Panc1 (cell line): ENCODE results near the gene USP9X. TPM values are rescaled to one million over a fixed set of nuclear protein-coding genes. Genes with fewer than 3 reads are reported as not detected.

ENCODE experiments used
- ATAC-seq: fragments of 200-7000 bp; cut with Tn5 transposase; 2 replicates; pipeline ENCODE4 v1.9.1; 2020; ENCODE audit warnings: mild to moderate bottlenecking, moderate library complexity
- BruUV-seq: library from RNA; stranded (reverse); fragments of 400-500 nt; replicated peaks from 2 replicates; lab custom pipeline; 2021; lab: Mats Ljungman, UMichigan
- CTCF ChIA-PET: fragments of 300-600 bp; sonication (Branson Sonifier 250); formaldehyde crosslinking; loops from one replicate; lab custom pipeline; 2022; ENCODE audit warnings: antibody characterized with exemption; lab: Charles Lee
- POLR2A ChIA-PET: fragments of 300-600 bp; sonication (Branson Sonifier 250); formaldehyde crosslinking; loops from one replicate; lab custom pipeline; 2022; ENCODE audit warnings: antibody characterized with exemption; lab: Charles Lee
- DNase-seq: peaks from one replicate; pipeline ENCODE4 v3.0.0-alpha.2; 2010; ENCODE audit warnings: low read depth, low spot score
- H3K27ac ChIP-seq: 2 replicates; pipeline ENCODE4 v1.5.1; 2011; ENCODE audit warnings: mild to moderate bottlenecking, low read length, inconsistent platforms
- H3K27me3 ChIP-seq: fragments of 200-500 bp; sonication (Bioruptor generic); 2 replicates; pipeline ENCODE4 v1.6.0; 2014; ENCODE audit warnings: low read length, inconsistent platforms; ENCODE audit not compliant: control insufficient read depth, insufficient read depth
- H3K36me3 ChIP-seq: fragments of 200-500 bp; sonication (Bioruptor generic); 2 replicates; pipeline ENCODE4 v1.5.1; 2014; ENCODE audit warnings: inconsistent platforms, mild to moderate bottlenecking, low read length, moderate library complexity; ENCODE audit not compliant: control insufficient read depth, insufficient read depth
- H3K4me1 ChIP-seq: 2 replicates; pipeline ENCODE4 v1.5.1; 2011; ENCODE audit warnings: inconsistent platforms, mild to moderate bottlenecking, low read length, moderate library complexity; ENCODE audit not compliant: control insufficient read depth, insufficient read depth
- H3K4me3 ChIP-seq, 2 experiments: 2 replicates each; pipeline ENCODE4 v1.5.1; 2011 to 2012; ENCODE audit warnings: low read depth in 2 of 2, low read length in 2 of 2, mild to moderate bottlenecking in 2 of 2, inconsistent platforms in 1 of 2, moderate library complexity in 1 of 2
- H3K9me3 ChIP-seq: fragments of 200-500 bp; sonication (Bioruptor generic); 2 replicates; pipeline ENCODE4 v1.5.1; 2014; ENCODE audit warnings: low read depth, mild to moderate bottlenecking, inconsistent platforms, low read length, moderate library complexity; ENCODE audit not compliant: control insufficient read depth, insufficient read depth
- POLR2AphosphoS5 ChIP-seq: IDR thresholded peaks from 2 replicates; pipeline ENCODE4 v1.6.1; 2012; ENCODE audit warnings: mild to moderate bottlenecking, low read depth, low read length, moderate library complexity
- SIN3A ChIP-seq: IDR thresholded peaks from 2 replicates; pipeline ENCODE4 v1.6.1; 2012; ENCODE audit warnings: low read depth, mild to moderate bottlenecking, low read length, moderate library complexity, borderline replicate concordance; ENCODE audit not compliant: insufficient read depth
- TCF7L2 ChIP-seq: IDR thresholded peaks from 2 replicates; pipeline ENCODE4 v1.6.1; 2011; ENCODE audit warnings: mild to moderate bottlenecking, low read depth, low read length, inconsistent platforms
- in situ Hi-C: cut with HindIII; loops from 2 replicates; pipeline ENCODE4 v1.10.0; 2016; ENCODE audit warnings: low sequenced_read_pairs, low pct_unique_long_range_greater_than_20kb
- intact Hi-C: fragments of 100-400 bp; cut with micrococcal nuclease; formaldehyde crosslinking; loops from one replicate; pipeline ENCODE4 v1.10.0; 2022; ENCODE audit not compliant: unreplicated experiment
- total RNA-seq: library from RNA; stranded (reverse); gene quantifications from one replicate; pipeline ENCODE4 v1.2.1, GENCODE V29; 2021; ENCODE audit not compliant: unreplicated experiment
- TF ChIP-seq, protein P1 (sequence below): fragments of 450-650 bp; IDR thresholded peaks from 2 replicates; pipeline ENCODE4 v1.5.1; 2017; ENCODE audit warnings: mild to moderate bottlenecking
- TF ChIP-seq, protein P2 (sequence below), 2 experiments: IDR thresholded peaks; 2 replicates each; pipeline ENCODE4 v1.6.1; 2011 to 2012; ENCODE audit warnings: low read depth in 2 of 2, control low read depth in 1 of 2, low read length in 1 of 2, mild to moderate bottlenecking in 1 of 2, moderate library complexity in 1 of 2; ENCODE audit not compliant: insufficient read depth in 1 of 2

Gene USP9X
- total RNA-seq, 1 experiment from 2014 or later, result 44.4 TPM

DNA sequence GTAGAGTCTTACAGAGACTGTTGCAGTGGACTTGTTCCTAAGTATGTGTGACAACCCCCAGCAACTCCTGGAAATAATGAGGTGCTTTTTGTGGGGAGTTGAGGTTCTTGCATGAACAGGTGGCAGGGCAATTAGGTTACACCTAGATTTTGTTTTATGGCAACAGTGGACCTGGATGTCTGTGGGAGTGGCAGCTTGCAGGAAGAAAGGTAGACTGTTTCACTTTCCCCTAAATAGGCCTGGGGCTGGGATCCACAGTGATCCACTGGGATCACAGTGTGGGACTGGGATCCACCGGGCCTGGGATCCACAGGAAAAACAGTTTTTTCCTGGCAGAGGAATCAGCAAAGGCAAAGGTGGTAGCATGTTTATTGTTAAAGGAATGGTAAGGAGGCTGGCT, 18.3 kb upstream of the USP9X start:
- H3K27ac ChIP-seq, result no peak overlapping the region
- H3K36me3 ChIP-seq, result no peaks in the 10 kb centered on the region
- no TSS peak for BruUV-seq
- in situ Hi-C loops (no loop called here), intact Hi-C loops (no loop called here)
- no peaks in the 10 kb centered on the region for H3K9me3 ChIP-seq
- POLR2A ChIA-PET, result interaction anchor here (0.6 kb wide), 1 partner anchor 20 kb away, joined by 5 read pairs; no protein-coding TSS in a partner anchor
- DNase-seq, result no peak
- CTCF ChIA-PET, result no interaction called here
- H3K27me3 ChIP-seq, result no peaks in the 10 kb centered on the region
- H3K4me1 ChIP-seq, result no peaks in the 10 kb centered on the region
- TF ChIP-seq SIN3A (no peak), TCF7L2 (no peak), POLR2AphosphoS5 (no peak)
- TF ChIP-seq, protein P1, sequence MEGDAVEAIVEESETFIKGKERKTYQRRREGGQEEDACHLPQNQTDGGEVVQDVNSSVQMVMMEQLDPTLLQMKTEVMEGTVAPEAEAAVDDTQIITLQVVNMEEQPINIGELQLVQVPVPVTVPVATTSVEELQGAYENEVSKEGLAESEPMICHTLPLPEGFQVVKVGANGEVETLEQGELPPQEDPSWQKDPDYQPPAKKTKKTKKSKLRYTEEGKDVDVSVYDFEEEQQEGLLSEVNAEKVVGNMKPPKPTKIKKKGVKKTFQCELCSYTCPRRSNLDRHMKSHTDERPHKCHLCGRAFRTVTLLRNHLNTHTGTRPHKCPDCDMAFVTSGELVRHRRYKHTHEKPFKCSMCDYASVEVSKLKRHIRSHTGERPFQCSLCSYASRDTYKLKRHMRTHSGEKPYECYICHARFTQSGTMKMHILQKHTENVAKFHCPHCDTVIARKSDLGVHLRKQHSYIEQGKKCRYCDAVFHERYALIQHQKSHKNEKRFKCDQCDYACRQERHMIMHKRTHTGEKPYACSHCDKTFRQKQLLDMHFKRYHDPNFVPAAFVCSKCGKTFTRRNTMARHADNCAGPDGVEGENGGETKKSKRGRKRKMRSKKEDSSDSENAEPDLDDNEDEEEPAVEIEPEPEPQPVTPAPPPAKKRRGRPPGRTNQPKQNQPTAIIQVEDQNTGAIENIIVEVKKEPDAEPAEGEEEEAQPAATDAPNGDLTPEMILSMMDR, result no peak
- TF ChIP-seq, protein P2, sequence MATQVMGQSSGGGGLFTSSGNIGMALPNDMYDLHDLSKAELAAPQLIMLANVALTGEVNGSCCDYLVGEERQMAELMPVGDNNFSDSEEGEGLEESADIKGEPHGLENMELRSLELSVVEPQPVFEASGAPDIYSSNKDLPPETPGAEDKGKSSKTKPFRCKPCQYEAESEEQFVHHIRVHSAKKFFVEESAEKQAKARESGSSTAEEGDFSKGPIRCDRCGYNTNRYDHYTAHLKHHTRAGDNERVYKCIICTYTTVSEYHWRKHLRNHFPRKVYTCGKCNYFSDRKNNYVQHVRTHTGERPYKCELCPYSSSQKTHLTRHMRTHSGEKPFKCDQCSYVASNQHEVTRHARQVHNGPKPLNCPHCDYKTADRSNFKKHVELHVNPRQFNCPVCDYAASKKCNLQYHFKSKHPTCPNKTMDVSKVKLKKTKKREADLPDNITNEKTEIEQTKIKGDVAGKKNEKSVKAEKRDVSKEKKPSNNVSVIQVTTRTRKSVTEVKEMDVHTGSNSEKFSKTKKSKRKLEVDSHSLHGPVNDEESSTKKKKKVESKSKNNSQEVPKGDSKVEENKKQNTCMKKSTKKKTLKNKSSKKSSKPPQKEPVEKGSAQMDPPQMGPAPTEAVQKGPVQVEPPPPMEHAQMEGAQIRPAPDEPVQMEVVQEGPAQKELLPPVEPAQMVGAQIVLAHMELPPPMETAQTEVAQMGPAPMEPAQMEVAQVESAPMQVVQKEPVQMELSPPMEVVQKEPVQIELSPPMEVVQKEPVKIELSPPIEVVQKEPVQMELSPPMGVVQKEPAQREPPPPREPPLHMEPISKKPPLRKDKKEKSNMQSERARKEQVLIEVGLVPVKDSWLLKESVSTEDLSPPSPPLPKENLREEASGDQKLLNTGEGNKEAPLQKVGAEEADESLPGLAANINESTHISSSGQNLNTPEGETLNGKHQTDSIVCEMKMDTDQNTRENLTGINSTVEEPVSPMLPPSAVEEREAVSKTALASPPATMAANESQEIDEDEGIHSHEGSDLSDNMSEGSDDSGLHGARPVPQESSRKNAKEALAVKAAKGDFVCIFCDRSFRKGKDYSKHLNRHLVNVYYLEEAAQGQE (IDR thresholded peaks at IDR 0.05; ENCODE audit: insufficient read depth in 1 of 2, low read depth in 2 of 2, low read length in 1 of 2), result no peak
- ATAC-seq, result no peak
- H3K4me3 ChIP-seq, result no peak overlapping the region

DNA sequence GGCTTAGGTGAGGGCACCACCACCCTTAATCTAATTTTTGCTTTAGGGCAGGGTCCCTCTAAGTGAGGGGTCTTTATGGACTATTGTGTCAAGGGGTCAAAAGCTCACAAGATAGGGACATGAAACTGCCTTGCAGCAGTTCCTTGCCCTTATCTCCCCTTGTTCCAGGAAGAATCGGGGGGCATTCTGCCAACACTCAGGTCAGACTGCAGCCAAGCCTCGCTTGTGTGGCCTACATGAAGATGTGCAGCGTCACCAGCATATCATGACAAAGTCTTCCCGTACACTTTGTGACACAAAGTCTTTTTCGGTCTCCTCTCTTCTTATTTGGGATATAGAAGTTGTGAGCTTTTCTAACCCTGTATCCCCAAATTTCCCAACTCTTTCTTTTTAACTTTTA, 17.5 kb upstream of the USP9X start:
- CTCF ChIA-PET, result interaction anchor here (0.5 kb wide), 1 partner anchor 47 kb away, joined by 3 read pairs; no protein-coding TSS in a partner anchor

More for the DNA sequence above, 17.5 kb upstream of the USP9X start:
- no TSS peak for BruUV-seq
- in situ Hi-C loops, result no loop called here
- POLR2A ChIA-PET, result no interaction called here
- Histone ChIP-seq H3K36me3 (no peaks in the 10 kb centered on the region), H3K4me1 (no peaks in the 10 kb centered on the region), H3K4me3 (no peak overlapping the region), H3K27me3 (no peaks in the 10 kb centered on the region), H3K27ac (no peak overlapping the region), H3K9me3 (no peaks in the 10 kb centered on the region)
- ATAC-seq (no peak), DNase-seq (no peak)
- intact Hi-C loops, result no loop called here
- TF ChIP-seq, protein P2 (IDR thresholded peaks at IDR 0.05; ENCODE audit: insufficient read depth in 1 of 2, low read depth in 2 of 2, low read length in 1 of 2), result no peak
- TF ChIP-seq TCF7L2 (no peak), SIN3A (no peak)
- TF ChIP-seq, protein P1, result no peak
